ENCODE data around the gene KLK12.

DNA sequence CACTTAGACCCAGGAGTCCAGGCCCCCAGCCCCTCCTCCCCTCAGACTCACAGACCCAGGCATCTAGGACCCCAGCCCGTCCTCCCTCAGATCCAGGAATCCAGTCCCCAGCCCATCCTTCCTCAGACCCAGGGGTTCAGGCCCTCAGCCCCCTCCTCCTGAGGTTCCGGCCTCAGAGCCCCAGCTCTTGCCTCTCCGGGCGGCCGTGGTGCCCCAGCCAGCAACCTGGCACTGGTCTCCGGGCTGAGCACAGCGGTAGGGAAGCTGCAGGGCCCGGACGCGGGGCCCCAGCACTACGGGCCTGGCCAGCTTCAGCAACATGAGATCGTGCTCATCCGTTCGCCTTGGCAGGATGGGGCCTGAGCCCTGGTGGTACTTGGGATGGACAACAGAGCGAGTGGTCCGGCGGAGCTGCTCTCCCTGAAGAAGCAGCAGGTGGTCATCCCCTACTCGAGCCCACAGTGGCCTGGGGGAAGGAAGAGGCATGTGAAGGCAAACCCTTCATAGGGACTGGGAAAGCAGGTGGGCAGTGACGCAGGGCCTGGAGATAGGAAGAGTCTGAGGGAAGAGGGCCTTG is 19.0 kb downstream of the KLK12 start:
- TF ChIP-seq, protein P1, sequence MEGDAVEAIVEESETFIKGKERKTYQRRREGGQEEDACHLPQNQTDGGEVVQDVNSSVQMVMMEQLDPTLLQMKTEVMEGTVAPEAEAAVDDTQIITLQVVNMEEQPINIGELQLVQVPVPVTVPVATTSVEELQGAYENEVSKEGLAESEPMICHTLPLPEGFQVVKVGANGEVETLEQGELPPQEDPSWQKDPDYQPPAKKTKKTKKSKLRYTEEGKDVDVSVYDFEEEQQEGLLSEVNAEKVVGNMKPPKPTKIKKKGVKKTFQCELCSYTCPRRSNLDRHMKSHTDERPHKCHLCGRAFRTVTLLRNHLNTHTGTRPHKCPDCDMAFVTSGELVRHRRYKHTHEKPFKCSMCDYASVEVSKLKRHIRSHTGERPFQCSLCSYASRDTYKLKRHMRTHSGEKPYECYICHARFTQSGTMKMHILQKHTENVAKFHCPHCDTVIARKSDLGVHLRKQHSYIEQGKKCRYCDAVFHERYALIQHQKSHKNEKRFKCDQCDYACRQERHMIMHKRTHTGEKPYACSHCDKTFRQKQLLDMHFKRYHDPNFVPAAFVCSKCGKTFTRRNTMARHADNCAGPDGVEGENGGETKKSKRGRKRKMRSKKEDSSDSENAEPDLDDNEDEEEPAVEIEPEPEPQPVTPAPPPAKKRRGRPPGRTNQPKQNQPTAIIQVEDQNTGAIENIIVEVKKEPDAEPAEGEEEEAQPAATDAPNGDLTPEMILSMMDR (conservative IDR thresholded peaks at IDR 0.05 in 1 of 2, IDR thresholded peaks at IDR 0.05 in 1 of 2; ENCODE audit: low read depth in 1 of 2, low read length in 2 of 2): no peak
- no peak for TF ChIP-seq EZH2 (IDR thresholded peaks at IDR 0.05; ENCODE audit: low read length, missing control alignments)

Data from fibroblast of lung (primary cell).